Measurements from ENCODE around the gene GFOD1.

GRCh38 chr6:13479971-13480434 lies 7.4 kb downstream of the GFOD1 start:
- TF ChIP-seq, protein P1, sequence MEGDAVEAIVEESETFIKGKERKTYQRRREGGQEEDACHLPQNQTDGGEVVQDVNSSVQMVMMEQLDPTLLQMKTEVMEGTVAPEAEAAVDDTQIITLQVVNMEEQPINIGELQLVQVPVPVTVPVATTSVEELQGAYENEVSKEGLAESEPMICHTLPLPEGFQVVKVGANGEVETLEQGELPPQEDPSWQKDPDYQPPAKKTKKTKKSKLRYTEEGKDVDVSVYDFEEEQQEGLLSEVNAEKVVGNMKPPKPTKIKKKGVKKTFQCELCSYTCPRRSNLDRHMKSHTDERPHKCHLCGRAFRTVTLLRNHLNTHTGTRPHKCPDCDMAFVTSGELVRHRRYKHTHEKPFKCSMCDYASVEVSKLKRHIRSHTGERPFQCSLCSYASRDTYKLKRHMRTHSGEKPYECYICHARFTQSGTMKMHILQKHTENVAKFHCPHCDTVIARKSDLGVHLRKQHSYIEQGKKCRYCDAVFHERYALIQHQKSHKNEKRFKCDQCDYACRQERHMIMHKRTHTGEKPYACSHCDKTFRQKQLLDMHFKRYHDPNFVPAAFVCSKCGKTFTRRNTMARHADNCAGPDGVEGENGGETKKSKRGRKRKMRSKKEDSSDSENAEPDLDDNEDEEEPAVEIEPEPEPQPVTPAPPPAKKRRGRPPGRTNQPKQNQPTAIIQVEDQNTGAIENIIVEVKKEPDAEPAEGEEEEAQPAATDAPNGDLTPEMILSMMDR (IDR thresholded peaks at IDR 0.05): no peak
- TF ChIP-seq POLR2AphosphoS5 (IDR thresholded peaks at IDR 0.05): no peak

Data from gastroesophageal sphincter (tissue), 3 donors.